Heart left ventricle (tissue), 13 donors: ENCODE data around the gene TAF5L.

ENCODE experiments used
- CTCF ChIP-seq, 12 donors: fragments of 200-600 bp; sonication (generic) in 4 of 12; IDR thresholded peaks; one replicate each; pipeline versions ENCODE4 v1.5.0 to v1.8.0; 2018 to 2022; ENCODE audit warnings: antibody characterized with exemption in 12 of 12, mild to moderate bottlenecking in 5 of 12
- POLR2A ChIP-seq, 2 donors: fragments of 450-650 bp; IDR thresholded peaks; one replicate each; pipeline ENCODE4 v1.6.1; 2017; ENCODE audit warnings: antibody characterized with exemption in 2 of 2, mild to moderate bottlenecking in 2 of 2, moderate library complexity in 2 of 2
- donor health status: ischemic (EF 13 %, LVEDD 7.1; RV severe dilation, severe dysfunction).
- donor health status: DM: no; HTN: yes; CAD: no.
- donor health status: DM: no; HTN: no; CAD: no.
- donor health status: ischemic (EF 25% LVEDD 6.9; RV normal size, moderate dysfunction).
- donor health status: ischemic (EF 25% LVEDD 5.7; RV mildly dilated, moderate dysfunction).
- donor health status: ischemic (EF 35%, LVEDD 5.7; RV mildly dilated, moderate dysfunction).
- donor health status: nonischemic (EF 11% LVEDD 7.7; RV severe dilation, severe dysfunction).
- donor health status: DM: yes; HTN: yes; CAD: no.
- donor health status: PGD.
- donor health status: ischemic (EF 29% LVEDD 5.4; RV normal size, mild dysfunction).
- donor health status: nonischemic (EF 23%, LVEDD 6.1; RV moderate dilation, normal function).

DNA sequence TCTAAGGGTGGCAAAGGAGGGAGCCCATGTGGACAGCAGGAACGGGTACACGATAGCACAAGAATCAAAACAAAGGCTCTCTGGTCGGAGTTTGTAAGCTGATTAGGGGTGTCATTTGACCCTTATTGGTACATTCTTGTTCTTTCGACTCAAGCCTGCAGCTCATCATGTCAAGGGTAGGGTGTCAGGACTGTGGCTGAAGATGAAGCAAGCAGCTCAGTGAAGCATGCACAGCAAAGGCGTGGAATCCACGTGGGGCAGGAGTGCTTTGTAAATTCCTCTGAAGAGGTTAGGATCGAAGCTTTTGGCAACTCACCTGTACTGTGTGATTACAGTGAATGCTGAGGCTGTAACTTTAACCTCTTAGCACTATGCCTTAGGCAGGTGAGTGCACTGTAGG is 62.7 kb downstream of the TAF5L start:
- TF ChIP-seq POLR2A (IDR thresholded peaks at IDR 0.05) (no peak), CTCF (IDR thresholded peaks at IDR 0.05) (no peak)
